ENCODE results near the gene CANT1.

CANT1 gene

DNA sequence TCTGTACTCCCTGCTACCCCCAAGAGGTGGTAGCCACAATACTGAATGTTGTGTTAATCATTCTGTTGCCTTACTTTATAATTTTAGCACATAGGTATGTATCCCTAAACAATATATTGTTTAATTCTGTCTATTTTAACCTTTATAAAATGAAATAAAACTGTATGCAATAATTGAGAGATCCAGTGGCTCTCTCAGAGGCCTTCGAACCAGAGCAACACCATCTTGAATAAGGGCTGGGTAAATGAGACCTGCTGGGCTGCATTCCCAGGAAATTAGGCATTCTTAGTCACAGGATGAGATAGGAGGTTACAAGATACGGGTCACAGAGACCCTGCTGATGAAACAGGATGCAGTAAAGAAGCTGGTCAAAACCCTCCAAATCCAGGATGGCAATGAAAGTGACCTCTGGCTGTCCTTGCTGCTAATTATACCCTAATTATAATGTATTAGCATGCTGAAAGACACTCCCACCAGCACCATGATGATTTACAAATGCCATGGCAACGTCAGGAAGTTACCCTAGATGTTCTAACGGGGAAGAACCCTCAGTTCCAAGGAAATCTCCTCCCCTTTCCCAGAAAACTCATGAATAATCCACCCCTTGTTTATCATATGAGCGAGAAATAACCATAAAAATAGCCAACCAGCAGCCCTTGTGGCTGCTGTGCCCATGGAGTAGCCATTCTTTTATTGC, 2.0 kb upstream of the CANT1 start:
- no peak overlapping the region for H3K27ac ChIP-seq
- TF ChIP-seq, protein P1, sequence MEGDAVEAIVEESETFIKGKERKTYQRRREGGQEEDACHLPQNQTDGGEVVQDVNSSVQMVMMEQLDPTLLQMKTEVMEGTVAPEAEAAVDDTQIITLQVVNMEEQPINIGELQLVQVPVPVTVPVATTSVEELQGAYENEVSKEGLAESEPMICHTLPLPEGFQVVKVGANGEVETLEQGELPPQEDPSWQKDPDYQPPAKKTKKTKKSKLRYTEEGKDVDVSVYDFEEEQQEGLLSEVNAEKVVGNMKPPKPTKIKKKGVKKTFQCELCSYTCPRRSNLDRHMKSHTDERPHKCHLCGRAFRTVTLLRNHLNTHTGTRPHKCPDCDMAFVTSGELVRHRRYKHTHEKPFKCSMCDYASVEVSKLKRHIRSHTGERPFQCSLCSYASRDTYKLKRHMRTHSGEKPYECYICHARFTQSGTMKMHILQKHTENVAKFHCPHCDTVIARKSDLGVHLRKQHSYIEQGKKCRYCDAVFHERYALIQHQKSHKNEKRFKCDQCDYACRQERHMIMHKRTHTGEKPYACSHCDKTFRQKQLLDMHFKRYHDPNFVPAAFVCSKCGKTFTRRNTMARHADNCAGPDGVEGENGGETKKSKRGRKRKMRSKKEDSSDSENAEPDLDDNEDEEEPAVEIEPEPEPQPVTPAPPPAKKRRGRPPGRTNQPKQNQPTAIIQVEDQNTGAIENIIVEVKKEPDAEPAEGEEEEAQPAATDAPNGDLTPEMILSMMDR (IDR thresholded peaks at IDR 0.05): no peak
- TF ChIP-seq ZFX (IDR thresholded peaks at IDR 0.05; ENCODE audit: borderline replicate concordance): no peak

DNA sequence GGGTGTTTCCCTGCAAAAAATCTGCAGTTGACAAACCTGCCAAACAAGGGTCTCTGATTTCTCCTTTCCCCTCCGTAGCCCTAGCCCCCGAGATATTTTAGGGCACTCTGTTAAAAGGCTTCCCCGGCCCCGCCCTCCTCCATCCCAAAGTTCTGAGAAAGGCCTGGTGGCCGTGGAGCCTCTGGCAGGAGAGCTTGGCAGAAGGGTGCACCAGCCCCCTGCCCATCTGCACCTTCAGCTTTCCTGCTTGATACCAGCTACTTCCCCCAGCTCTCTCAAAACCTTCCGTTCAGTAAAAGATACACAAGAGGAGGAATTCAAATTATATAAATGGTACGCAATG, 711 bp upstream of the CANT1 start:
- TF ChIP-seq ZFX (IDR thresholded peaks at IDR 0.05; ENCODE audit: borderline replicate concordance): no peak
- TF ChIP-seq, protein P1 (IDR thresholded peaks at IDR 0.05): no peak
- H3K27ac ChIP-seq: peak overlapping the region; percentile 99

DNA sequence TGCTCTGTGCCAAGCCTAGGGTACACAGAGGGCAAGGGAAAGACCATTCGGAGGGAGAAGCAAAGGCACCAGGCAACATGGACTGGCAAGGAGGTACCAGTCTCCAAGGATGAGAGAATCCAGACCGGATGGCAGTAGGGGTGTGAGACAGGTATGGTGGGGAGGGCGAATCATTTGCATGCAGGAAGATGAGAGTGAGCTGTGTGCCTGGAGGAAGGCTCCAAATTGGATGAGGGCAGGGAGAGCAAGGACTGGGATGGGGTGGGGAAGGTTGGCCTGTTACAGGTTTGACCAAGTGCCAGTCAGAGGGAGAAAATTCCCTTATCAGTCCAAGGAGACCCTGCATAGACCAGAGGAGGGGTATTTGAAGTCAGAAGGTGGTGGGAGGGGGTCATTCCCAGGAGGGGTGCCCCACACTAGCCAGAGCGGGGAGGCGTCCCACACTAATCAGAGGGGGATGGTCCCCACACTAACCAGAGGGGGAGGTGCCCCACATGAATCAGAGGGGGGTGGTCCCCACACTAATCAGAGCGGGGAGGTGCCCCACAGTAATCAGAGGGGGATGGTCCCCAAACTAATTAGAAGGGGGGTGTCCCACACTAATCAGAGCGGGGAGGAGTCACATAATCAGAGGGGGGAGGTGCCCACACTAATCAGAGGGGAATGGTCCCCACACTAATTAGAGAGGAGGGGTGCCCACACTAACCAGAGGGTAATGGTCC, 737 bp downstream of the CANT1 start:
- TF ChIP-seq ZFX (IDR thresholded peaks at IDR 0.05; ENCODE audit: borderline replicate concordance): no peak
- TF ChIP-seq, protein P1 (IDR thresholded peaks at IDR 0.05): no peak
- H3K27ac ChIP-seq: peak overlapping the region; percentile 99

DNA sequence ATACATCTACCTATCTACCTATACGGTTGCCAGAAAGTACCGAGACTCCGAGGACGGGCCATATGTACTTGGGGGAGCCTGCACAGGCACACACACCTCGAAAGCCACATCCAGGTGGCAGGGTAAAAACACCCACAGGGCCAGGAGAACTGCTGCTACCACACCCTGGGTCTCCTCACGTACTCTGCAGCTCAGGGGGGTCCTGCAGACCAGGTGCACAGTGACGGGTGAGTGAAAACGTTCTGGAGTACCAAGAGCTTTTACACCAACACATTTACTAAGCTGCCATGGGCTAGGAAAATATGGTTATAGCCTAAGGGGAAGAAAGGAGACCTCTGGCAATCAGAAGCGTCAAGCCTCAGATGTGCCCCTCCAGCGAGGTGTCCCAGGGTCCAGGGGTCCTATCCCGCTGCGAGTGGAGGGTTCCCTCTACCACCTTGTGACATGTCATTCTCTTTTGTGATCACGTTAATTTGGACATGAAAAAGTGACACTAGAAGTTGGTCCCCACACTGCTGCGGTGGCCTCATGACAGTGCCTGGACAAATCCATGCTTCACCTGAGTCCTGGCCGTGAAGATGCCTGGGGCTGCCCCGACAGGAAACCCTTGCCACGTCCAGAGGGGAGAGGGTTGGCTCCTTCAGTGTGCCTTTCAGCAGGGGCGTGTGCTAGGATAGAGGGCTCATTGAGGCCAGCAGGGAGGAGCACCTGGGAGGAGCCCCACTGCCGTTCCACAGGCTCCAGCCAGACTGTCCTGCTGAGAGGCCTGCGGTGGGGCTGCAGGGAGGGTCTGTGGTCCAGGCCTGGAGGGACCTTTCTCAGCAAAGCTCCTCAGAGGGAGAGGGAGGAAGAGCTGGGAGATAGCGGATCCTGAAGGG, 1.8 kb downstream of the CANT1 start:
- H3K27ac ChIP-seq: peak overlapping the region; percentile 99

DNA sequence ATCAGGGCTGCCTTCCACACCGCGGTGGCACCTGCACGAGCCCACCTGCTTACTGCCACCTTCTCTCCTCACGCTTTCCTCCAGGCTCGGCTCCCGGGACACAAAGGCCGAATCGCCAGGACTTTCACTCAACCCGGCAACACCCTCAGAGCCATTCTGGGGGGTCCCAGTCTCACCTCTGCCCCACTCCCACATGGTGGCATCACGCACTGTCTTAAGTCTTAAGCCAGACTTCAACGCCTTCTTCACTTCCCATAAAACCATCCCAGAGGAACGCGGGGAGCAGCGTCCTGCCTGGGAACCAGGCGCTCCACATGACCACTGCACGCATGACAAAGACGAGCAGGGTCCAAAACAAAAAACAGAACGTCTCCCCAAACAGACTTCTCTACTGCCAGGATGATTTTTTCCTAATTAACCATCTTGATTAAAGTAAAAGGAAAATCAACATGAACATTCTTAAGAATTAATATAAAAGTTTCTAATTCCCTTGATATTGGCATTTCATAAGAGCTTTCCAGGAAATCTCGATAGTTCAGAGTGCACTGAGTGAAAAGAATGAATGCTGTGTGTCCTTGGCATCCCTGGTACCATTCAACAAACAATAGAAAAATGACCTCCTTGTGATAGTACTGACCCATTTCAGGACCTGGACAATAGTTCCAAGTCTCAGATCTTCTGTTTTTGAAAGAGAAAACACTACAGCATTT, 2.6 kb downstream of the CANT1 start:
- TF ChIP-seq ZFX (IDR thresholded peaks at IDR 0.05; ENCODE audit: borderline replicate concordance): no peak
- TF ChIP-seq, protein P1 (IDR thresholded peaks at IDR 0.05): no peak
- peak overlapping the region; percentile 99 for H3K27ac ChIP-seq

More for the DNA sequence above, 1.8 kb downstream of the CANT1 start:
- TF ChIP-seq, protein P1 (IDR thresholded peaks at IDR 0.05): no peak
- TF ChIP-seq ZFX (IDR thresholded peaks at IDR 0.05; ENCODE audit: borderline replicate concordance): no peak

DNA sequence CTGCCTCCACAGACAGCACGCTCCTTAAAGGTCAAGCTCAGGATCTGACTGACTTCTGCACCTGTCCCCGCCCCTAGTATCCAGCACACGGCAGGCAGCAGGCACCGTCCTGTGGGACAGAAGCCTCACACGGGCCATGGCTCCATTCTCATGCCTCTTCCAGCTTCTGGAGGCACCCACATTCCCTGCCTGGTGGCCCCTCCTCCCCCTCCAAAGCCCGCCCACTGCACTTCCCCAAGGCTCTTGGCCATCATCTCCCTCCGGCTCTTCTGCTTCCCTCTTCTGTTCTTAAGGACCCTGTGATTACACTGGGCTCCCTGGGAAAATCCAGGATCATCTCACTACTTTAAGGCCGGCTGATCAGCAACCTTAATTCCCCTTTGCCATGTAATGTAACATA, 3.5 kb downstream of the CANT1 start:
- peak overlapping the region; percentile 99 for H3K27ac ChIP-seq

More for the DNA sequence above, 3.5 kb downstream of the CANT1 start:
- TF ChIP-seq ZFX (IDR thresholded peaks at IDR 0.05; ENCODE audit: borderline replicate concordance): no peak
- TF ChIP-seq, protein P1 (IDR thresholded peaks at IDR 0.05): no peak

All from 22Rv1 (cell line).